ENCODE data around the gene NCAPD3. TPM values are rescaled to one million over a fixed set of nuclear protein-coding genes. Genes with fewer than 3 reads are reported as not detected.

NCAPD3 gene
- total RNA-seq, 1 donor = 9.4 TPM

GRCh38 chr11:134171951-134172350 lies 51.8 kb downstream of the NCAPD3 start:
- Histone ChIP-seq H3K79me2 (ENCODE audit: insufficient read depth, low read length) (no peaks in the 10 kb centered on the region), H4K20me1 (ENCODE audit: insufficient read depth, low read length) (no peaks in the 10 kb centered on the region)
- no peak for TF ChIP-seq CTCF (IDR thresholded peaks at IDR 0.05; ENCODE audit: extremely low read depth, low read depth, low read length)

GRCh38 chr11:134170919-134171281 lies 52.9 kb downstream of the NCAPD3 start:
- peaks cover 18% of the 10 kb centered on the region for H3K36me3 ChIP-seq (ENCODE audit: insufficient read depth, low read length)
- no peak overlapping the region for H3K4me3 ChIP-seq (ENCODE audit: insufficient read depth, low read length)
- no peaks in the 10 kb centered on the region for H3K4me1 ChIP-seq (ENCODE audit: insufficient read depth, low read length)
- H3K27me3 ChIP-seq (ENCODE audit: insufficient read depth, low read length) = no peaks in the 10 kb centered on the region
- no peak overlapping the region for H3K4me2 ChIP-seq (ENCODE audit: insufficient read depth, low read length)
- no peaks in the 10 kb centered on the region for H3K9me3 ChIP-seq (ENCODE audit: low read depth, low read length)
- no peak overlapping the region for H2AFZ ChIP-seq (ENCODE audit: low read length)
- no peak for DNase-seq (ENCODE audit: insufficient read length, low spot score, missing footprints)
- TF ChIP-seq CTCF (IDR thresholded peaks at IDR 0.05; ENCODE audit: extremely low read depth, low read depth, low read length) = no peak
- H3K27ac ChIP-seq (ENCODE audit: low read depth, low read length) = no peak overlapping the region
- no peaks in the 10 kb centered on the region for H4K20me1 ChIP-seq (ENCODE audit: insufficient read depth, low read length)
- no peaks in the 10 kb centered on the region for H3K79me2 ChIP-seq (ENCODE audit: insufficient read depth, low read length)

More at GRCh38 chr11:134171951-134172350, 51.8 kb downstream of the NCAPD3 start:
- Histone ChIP-seq H3K9me3 (ENCODE audit: low read depth, low read length) (no peaks in the 10 kb centered on the region), H3K4me2 (ENCODE audit: insufficient read depth, low read length) (no peak overlapping the region), H3K27ac (ENCODE audit: low read depth, low read length) (no peak overlapping the region), H2AFZ (ENCODE audit: low read length) (no peak overlapping the region), H3K36me3 (ENCODE audit: insufficient read depth, low read length) (peaks cover 26% of the 10 kb centered on the region), H3K4me1 (ENCODE audit: insufficient read depth, low read length) (no peaks in the 10 kb centered on the region), H3K27me3 (ENCODE audit: insufficient read depth, low read length) (no peaks in the 10 kb centered on the region), H3K4me3 (ENCODE audit: insufficient read depth, low read length) (no peak overlapping the region)
- DNase-seq (ENCODE audit: insufficient read length, low spot score, missing footprints) = no peak

GRCh38 chr11:134170177-134170918 lies 53.4 kb downstream of the NCAPD3 start:
- peaks cover 17% of the 10 kb centered on the region for H3K36me3 ChIP-seq (ENCODE audit: insufficient read depth, low read length)
- H2AFZ ChIP-seq (ENCODE audit: low read length) = no peak overlapping the region
- no peak overlapping the region for H3K27ac ChIP-seq (ENCODE audit: low read depth, low read length)
- TF ChIP-seq CTCF (IDR thresholded peaks at IDR 0.05; ENCODE audit: extremely low read depth, low read depth, low read length) = no peak
- H3K4me3 ChIP-seq (ENCODE audit: insufficient read depth, low read length) = no peak overlapping the region
- no peaks in the 10 kb centered on the region for H3K9me3 ChIP-seq (ENCODE audit: low read depth, low read length)
- no peaks in the 10 kb centered on the region for H4K20me1 ChIP-seq (ENCODE audit: insufficient read depth, low read length)
- no peaks in the 10 kb centered on the region for H3K27me3 ChIP-seq (ENCODE audit: insufficient read depth, low read length)
- H3K4me1 ChIP-seq (ENCODE audit: insufficient read depth, low read length) = no peaks in the 10 kb centered on the region
- no peaks in the 10 kb centered on the region for H3K79me2 ChIP-seq (ENCODE audit: insufficient read depth, low read length)
- no peak overlapping the region for H3K4me2 ChIP-seq (ENCODE audit: insufficient read depth, low read length)
- DNase-seq (ENCODE audit: insufficient read length, low spot score, missing footprints) = no peak

GRCh38 chr11:134164490-134165370 lies 59.0 kb downstream of the NCAPD3 start:
- Histone ChIP-seq H3K4me1 (ENCODE audit: insufficient read depth, low read length) (no peaks in the 10 kb centered on the region), H3K79me2 (ENCODE audit: insufficient read depth, low read length) (no peaks in the 10 kb centered on the region), H3K27ac (ENCODE audit: low read depth, low read length) (no peak overlapping the region), H2AFZ (ENCODE audit: low read length) (no peak overlapping the region), H3K9me3 (ENCODE audit: low read depth, low read length) (no peaks in the 10 kb centered on the region), H4K20me1 (ENCODE audit: insufficient read depth, low read length) (no peaks in the 10 kb centered on the region), H3K4me2 (ENCODE audit: insufficient read depth, low read length) (no peak overlapping the region), H3K27me3 (ENCODE audit: insufficient read depth, low read length) (no peaks in the 10 kb centered on the region), H3K4me3 (ENCODE audit: insufficient read depth, low read length) (no peak overlapping the region), H3K36me3 (ENCODE audit: insufficient read depth, low read length) (peaks cover 26% of the 10 kb centered on the region)
- TF ChIP-seq CTCF (IDR thresholded peaks at IDR 0.05; ENCODE audit: extremely low read depth, low read depth, low read length) = no peak
- no peak for DNase-seq (ENCODE audit: insufficient read length, low spot score, missing footprints)
